Measurements from ENCODE around the gene MPP3.
A peak's percentile ranks its signal among the peaks of the same experiment; 100 is the strongest.
"Not testable (repeated sequence)": the region's sequence is repeated elsewhere in the genome, so short reads cannot be mapped to it uniquely, and the experiment has no call there.

The MPP3 gene

GRCh38 chr17:43860927-43861622, 28.1 kb upstream of the MPP3 start:
- no peak for DNase-seq

- no peak for DNase-seq
Observed at GRCh38 chr17:43860077-43860725, 27.3 kb upstream of the MPP3 start.

GRCh38 chr17:43857957-43858600, 25.1 kb upstream of the MPP3 start:
- DNase-seq = no peak

DNA sequence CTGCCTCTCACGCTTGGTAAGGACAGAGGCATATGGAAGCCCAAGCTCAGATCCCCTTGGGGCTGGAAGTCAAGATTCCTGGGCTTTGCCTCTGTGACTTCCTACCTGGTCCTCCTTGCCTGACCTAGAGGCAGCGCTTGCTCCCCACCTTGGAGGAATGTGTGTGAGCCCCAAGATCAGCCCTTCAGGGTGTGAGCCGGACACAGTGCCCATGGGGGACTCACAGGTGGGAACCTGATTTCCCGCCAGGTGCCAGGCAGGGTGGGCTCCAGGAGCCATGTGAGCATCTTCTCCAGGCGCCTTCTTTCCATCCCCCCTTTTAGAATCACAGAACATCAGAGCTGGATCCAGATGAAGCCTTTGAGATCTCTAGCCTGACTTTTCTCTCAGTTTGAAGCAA, 24.2 kb upstream of the MPP3 start:
- DNase-seq = no peak

DNA sequence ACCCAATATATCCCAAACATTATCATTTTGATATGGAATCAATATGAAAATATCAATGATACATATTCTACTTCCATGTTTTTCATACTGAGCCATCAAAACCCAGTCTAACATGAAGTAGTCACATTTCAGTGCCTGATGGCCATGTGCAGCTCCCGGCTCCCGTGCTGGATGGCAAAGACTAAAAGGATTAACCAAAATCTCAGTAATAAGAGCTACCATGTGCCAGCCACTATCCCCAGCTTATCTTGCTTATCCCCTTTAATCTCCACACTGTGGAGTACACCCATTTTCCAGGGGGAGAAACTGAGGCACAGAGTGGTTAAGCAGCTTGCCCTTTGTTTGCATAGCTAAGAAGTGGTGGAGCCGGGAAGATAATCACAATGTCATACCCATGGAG, 23.2 kb upstream of the MPP3 start:
- no peak for DNase-seq

DNA sequence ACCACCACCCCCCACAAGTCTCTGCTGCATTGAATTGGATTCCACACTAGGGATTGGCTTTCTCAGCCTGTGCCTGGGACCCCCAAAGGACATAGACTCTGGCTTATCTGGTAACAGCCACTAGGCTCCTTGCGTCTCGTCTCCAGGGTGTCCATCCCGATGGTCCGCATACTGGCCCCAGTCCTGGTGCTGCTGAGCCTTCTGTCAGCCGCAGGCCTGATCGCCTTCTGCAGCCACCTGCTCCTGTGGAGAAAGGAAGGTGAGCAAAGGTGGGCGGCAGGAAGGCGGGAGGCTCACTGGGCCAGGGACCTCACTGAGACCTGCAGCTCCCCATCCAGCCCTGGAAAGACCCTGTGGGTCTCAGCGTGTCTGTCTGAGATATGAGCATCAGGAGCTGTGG, 22.1 kb upstream of the MPP3 start:
- DNase-seq = no peak

GRCh38 chr17:43854498-43854897, 21.6 kb upstream of the MPP3 start:
- no peak for DNase-seq

DNA sequence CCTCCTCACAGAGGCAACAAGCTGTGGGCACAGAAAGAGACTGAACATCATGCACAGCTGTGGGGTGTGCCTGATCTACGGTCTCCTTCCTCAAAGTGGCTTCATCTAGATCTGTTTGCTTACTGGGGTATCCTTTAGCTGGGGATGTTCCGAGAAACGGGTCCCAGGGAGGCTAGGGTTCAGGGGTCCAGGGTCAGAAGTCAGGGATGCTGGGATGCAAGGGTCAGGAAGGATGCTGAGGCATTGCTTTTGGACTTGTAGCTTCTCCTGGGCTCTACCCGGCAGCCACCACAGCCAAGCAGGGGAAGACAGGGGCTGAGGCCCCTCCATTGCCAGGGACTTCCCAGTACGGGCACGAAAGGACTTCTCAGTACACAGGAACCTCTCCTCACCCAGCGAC, 20.6 kb upstream of the MPP3 start:
- no peak for DNase-seq

GRCh38 chr17:43852571-43852970, 19.6 kb upstream of the MPP3 start:
- no peak for DNase-seq

DNA sequence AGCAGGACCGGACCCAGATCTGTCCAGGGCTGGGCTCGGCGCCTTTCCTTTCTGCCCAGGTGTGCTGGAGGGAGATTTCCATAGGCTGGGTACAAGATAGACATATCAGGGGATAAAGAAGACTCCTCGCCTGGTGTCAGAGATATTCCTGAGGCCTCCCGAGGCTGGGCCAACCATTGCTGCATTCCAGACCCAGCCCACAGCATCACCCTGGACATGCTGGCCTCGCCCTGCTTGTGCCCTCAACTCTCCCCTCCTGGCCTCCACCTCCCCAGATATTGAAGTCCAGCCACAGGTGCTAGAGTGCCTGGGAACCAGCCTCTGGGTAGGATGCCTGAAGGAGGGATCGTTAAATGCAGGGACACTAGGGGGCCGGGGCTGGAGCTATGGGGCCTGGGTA, 16.2 kb upstream of the MPP3 start:
- no peak for DNase-seq

DNA sequence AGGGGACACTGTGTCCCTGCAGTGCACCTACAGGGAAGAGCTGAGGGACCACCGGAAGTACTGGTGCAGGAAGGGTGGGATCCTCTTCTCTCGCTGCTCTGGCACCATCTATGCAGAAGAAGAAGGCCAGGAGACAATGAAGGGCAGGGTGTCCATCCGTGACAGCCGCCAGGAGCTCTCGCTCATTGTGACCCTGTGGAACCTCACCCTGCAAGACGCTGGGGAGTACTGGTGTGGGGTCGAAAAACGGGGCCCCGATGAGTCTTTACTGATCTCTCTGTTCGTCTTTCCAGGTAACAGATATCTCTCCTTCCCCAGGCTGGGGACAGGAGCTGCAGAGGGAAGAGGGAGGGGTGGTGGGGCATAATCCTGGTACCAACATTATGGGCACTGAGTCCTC, 15.7 kb upstream of the MPP3 start:
- DNase-seq = no peak

DNA sequence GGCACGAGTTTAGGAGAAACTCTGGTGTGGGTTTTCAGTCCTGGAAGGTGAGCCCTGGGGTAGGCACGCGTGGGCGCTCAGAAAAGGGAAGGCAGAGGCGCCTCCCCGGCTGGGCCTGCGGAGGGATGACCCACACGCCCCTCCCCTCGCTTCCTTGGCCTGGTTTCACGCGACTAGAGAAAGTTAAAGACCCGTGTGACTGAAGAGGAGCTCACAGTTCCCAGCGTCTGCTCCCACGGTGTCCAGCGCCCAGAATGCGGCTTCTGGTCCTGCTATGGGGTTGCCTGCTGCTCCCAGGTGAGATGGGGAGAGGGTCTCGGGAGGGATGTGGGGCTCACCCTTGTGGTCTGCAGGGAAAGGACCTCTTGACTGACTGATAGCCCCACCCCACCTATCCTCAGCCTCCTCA, 14.0 kb upstream of the MPP3 start, which contains the start of gene CD300LG:
Gene CD300LG (plus strand): TSS at position 214 of the 409 bp plus-strand sequence. CDS start 41 bp downstream, at position 255.
- no peak for DNase-seq

DNA sequence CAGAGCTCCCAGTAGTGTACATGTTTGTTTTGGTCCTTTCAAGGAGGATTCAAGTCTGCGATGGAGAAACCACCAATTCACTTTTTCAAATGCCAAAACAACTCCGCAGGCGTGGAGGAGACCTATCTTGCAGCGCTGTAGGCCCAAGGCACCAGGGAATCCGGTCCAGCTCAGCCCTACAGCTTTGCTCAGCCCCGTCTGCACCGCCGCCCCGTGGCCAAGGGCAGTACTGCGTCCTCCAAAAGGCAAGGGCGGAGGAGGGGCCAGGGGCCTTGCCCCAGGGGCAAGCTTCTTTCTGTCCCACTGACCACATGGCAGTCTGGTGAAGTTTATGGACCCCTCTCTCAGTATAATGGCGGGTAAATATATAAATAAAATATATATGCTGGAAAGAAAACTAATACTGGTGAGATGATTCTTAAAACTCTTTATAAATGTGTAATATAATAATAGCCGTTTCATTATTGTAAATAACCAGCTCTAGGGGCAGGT, 13.3 kb upstream of the MPP3 start:
- peak; percentile 22 for DNase-seq

DNA sequence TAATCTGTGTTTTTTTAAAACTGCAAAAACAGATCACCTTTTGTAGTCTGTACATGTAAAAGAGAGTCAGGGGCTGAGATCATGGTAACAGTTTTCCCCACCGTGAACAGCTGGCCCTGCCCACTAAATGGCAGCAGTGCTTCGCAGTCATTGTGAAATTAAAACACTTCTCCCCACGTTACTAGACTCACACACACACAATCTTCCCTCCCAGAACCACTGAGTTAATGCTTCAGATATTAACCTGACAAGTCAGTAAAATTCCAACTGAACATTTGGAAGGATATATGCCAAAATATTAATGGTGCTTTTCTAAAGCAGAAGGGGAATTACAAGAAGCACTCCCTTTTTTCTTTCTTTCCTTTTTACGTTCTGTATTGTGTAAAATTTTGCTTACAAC, 12.8 kb upstream of the MPP3 start:
- no peak for DNase-seq

DNA sequence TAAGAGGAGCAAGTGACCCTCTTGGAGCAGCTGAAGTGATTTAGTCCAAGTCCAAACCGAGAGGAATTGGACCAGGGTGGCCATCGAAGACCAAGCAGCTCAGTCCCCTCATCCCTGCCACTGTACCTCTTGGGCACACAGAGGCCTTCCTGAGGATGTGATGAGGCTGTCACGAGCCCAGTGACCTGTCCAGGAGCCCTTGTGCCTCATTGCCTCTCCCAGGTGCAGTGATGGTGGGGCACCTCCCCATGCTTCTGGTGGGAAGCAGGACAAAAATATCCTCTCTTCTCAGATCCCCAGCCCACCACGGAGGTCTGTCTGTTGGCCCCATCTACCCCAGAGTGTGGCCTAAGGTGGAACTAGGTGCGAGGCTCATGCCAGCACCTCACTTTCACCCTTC, 11.3 kb upstream of the MPP3 start:
- no peak for DNase-seq

GRCh38 chr17:43842975-43843325, 10.0 kb upstream of the MPP3 start:
- DNase-seq = no peak

DNA sequence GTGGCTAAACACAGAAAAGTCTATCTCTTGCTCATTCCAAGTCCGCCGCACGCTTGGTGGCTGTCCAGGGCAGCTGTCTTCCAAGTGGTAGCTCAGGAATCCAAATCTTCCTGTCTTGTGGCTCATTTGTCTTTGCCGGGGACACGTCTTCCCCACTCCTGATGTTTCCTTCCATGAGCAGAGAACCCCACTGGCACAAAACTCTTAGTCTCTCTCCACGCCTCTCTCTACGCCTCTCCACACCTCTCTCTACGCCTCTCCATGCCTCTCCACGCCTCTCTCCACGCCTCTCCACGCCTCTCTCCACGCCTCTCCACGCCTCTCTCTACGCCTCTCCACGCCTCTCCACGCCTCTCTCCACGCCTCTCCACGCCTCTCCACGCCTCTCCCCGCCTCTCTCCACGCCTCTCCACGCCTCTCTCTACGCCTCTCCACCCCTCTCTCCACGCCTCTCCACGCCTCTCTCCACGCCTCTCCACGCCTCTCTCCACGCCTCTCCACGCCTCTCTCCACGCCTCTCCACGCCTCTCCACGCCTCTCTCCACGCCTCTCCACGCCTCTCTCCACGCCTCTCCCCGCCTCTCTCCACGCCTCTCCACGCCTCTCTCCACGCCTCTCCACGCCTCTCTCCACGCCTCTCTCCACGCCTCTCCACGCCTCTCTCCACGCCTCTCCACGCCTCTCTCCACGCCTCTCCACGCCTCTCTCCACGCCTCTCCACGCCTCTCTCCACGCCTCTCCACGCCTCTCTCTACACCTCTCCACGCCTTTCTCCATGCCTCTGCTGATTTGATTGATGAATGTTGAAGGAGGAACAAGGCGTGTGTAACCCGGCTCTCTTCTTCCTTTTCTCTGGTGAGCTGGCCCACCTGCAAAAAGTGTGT, 9.4 kb upstream of the MPP3 start:
- not testable (repeated sequence) for DNase-seq

- no peak for DNase-seq
Observed at GRCh38 chr17:43841282-43841681, 8.3 kb upstream of the MPP3 start.

- DNase-seq = no peak
Observed at GRCh38 chr17:43840814-43841213, 7.9 kb upstream of the MPP3 start.

DNA sequence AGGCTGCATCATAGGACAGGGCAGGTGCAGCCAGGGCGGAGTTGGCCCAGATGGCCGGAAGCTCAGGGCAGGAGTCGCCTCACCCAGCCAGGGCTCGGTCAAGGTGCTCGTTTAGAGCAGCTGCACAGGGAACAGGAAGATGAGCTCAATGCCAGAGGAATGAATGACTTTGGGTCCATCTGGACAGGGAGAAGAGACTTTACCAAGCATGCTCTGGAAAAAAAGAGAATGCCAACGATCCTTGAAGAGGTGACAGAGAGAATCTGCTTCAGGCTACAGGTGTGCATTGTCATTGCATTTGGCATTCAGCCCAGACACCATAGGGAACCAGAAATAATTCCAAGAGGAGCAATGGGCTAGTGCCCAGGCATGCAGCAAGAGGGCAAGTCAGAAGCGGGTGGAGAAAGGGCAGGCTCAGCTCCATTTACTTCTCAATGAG, 6.7 kb upstream of the MPP3 start:
- no peak for DNase-seq

DNA sequence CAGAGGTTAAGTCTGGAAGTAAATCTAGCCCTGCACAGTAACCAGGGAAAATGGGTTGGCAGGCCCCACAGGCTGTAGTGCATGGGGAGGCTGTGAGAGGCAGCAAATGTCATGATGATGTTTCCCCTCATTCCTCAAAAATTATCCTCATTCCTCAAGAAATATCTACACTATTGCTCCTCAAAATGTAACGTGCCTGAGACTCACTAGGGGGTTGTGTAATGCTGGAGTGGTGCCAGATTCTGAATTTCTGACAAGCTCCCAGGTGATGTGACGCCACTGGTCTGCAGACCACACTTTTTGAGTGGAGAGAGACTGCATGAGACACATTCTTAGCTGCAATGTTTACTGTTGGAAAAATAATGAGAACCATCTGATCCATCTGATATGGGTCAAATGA, 1.2 kb upstream of the MPP3 start:
- no peak for DNase-seq

DNA sequence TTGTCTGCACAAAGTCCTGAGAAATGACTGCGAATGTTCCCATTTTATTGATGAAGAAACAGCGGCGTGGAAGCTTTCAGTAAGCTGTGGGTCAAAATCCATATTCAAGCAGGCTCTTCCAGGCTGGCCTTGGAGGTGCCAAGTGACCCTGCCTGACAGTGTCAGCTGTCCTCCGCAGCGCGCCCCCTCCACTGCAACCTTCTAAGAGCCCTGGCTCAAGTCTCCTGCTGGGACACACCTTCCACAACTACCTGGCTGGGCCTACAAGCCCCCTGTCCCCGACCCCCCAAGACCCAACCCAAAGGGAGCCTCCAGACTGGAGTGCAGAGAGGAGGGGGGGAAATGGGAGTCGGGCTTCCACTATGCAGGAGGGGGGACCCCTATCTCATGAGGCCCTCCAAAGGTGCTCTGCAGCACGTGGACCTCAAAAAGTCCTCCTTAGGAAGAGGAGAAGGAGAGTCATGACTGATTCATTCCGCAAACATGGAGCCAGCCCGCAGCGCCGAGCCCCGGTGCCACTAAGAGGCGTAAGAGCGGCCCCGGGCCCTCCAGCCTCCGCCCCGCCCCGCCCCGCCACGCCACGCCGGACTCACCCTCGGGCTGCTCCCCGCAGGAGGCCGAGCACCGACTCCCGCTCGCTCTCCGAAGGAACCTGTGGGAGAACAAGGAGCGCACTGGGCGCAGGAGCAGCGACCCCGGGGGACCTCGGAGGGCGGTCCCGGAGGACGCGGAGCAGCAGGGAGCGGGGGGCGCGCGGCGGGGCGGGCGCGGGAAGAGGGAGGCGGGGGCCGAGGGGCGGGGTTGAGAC, 574 bp downstream of the MPP3 start:
- peak; percentile 59 for DNase-seq
